NCI-H2227 (cell line): ENCODE results near the gene TMEM123.

ENCODE experiments used
- DNase-seq: peaks from one replicate; lab custom pipeline; 2025; ENCODE audit not compliant: unreplicated experiment; lab: John Stamatoyannopoulos, UW

Gene TMEM123

GRCh38 chr11:102367364-102367763 lies 85.2 kb downstream of the TMEM123 start:
- DNase-seq: peak; percentile 1

GRCh38 chr11:102364991-102365390 lies 87.6 kb downstream of the TMEM123 start:
- no peak for DNase-seq

GRCh38 chr11:102361086-102362031 lies 91.2 kb downstream of the TMEM123 start:
- DNase-seq: no peak

- no peak for DNase-seq
Measured at GRCh38 chr11:102360681-102361080, 91.9 kb downstream of the TMEM123 start.

GRCh38 chr11:102359372-102359771 lies 93.2 kb downstream of the TMEM123 start:
- no peak for DNase-seq

GRCh38 chr11:102357116-102357515 lies 95.4 kb downstream of the TMEM123 start:
- DNase-seq: no peak

GRCh38 chr11:102347462-102348370 lies 104.8 kb downstream of the TMEM123 start:
- DNase-seq: peak; percentile 15

- DNase-seq: peak; percentile 94
Measured at GRCh38 chr11:102346748-102347461, 105.7 kb downstream of the TMEM123 start, which contains the start of gene BIRC2. TSS of gene BIRC2 (plus strand) at chr11:102347214. CDS start at chr11:102349855, 2,641 bp downstream.

- DNase-seq: peak; percentile 18
Measured at GRCh38 chr11:102346456-102346747, 106.2 kb downstream of the TMEM123 start.
